ENCODE measurements around the gene CTNS.

Gene CTNS

GRCh38 chr17:3692346-3692745 is 55.8 kb downstream of the CTNS start:
- TF ChIP-seq CTCF (IDR thresholded peaks at IDR 0.05; ENCODE audit: extremely low read depth, insufficient read depth, missing control alignments), result peak; percentile 35
- in situ Hi-C loops (cut with MboI; ENCODE audit: low pct_unique_long_range_greater_than_20kb, low sequenced_read_pairs, unreplicated experiment), result no loop called here
- no peak for DNase-seq (ENCODE audit: low spot score)

GRCh38 chr17:3693141-3693540 is 56.6 kb downstream of the CTNS start:
- TF ChIP-seq CTCF (IDR thresholded peaks at IDR 0.05; ENCODE audit: extremely low read depth, insufficient read depth, missing control alignments), result no peak
- in situ Hi-C loops (cut with MboI; ENCODE audit: low pct_unique_long_range_greater_than_20kb, low sequenced_read_pairs, unreplicated experiment), result no loop called here

GRCh38 chr17:3693829-3694231 is 57.3 kb downstream of the CTNS start:
- in situ Hi-C loops (cut with MboI; ENCODE audit: low pct_unique_long_range_greater_than_20kb, low sequenced_read_pairs, unreplicated experiment), result no loop called here
- DNase-seq (ENCODE audit: low spot score), result no peak
- TF ChIP-seq CTCF (IDR thresholded peaks at IDR 0.05; ENCODE audit: extremely low read depth, insufficient read depth, missing control alignments), result no peak

More at GRCh38 chr17:3693141-3693540, 56.6 kb downstream of the CTNS start:
- no peak for DNase-seq (ENCODE audit: low spot score)

GRCh38 chr17:3695129-3695722 is 58.7 kb downstream of the CTNS start:
- in situ Hi-C loops (cut with MboI; ENCODE audit: low pct_unique_long_range_greater_than_20kb, low sequenced_read_pairs, unreplicated experiment), result no loop called here
- TF ChIP-seq CTCF (IDR thresholded peaks at IDR 0.05; ENCODE audit: extremely low read depth, insufficient read depth, missing control alignments), result no peak
- DNase-seq (ENCODE audit: low spot score), result no peak

- peak; percentile 70 for DNase-seq (ENCODE audit: low spot score)
- in situ Hi-C loops (cut with MboI; ENCODE audit: low pct_unique_long_range_greater_than_20kb, low sequenced_read_pairs, unreplicated experiment), result no loop called here
- no peak for TF ChIP-seq CTCF (IDR thresholded peaks at IDR 0.05; ENCODE audit: extremely low read depth, insufficient read depth, missing control alignments)
These were observed 59.3 kb downstream of the CTNS start, which contains the start of gene P2RX5 for GRCh38 chr17:3695723-3696411. Gene P2RX5, minus strand, starts transcription at chr17:3696155. Its CDS starts 150 bp downstream, at chr17:3696005.

- TF ChIP-seq CTCF (IDR thresholded peaks at IDR 0.05; ENCODE audit: extremely low read depth, insufficient read depth, missing control alignments), result no peak
- DNase-seq (ENCODE audit: low spot score), result no peak
- in situ Hi-C loops (cut with MboI; ENCODE audit: low pct_unique_long_range_greater_than_20kb, low sequenced_read_pairs, unreplicated experiment), result no loop called here
These were observed 60.5 kb downstream of the CTNS start for GRCh38 chr17:3697103-3697476.
